HEK293 (cell line): ENCODE results near the gene RIPOR3.

Source experiments
- CTCF ChIA-PET: fragments of 350-600 bp; formaldehyde crosslinking; extraction: SDS; loops from one replicate; lab custom pipeline; 2021; ENCODE audit warnings: antibody characterized with exemption; lab: Yijun Ruan, JAX
- POLR2A ChIA-PET: fragments of 300-600 bp; formaldehyde crosslinking; extraction: SDS; loops from one replicate; lab custom pipeline; 2020; ENCODE audit warnings: antibody characterized with exemption, inconsistent platforms; lab: Yijun Ruan, JAX
- H3K27ac ChIP-seq: fragments of 200-500 bp; sonication (Bioruptor generic); 2 replicates; pipeline ENCODE4 v1.5.1; 2014; ENCODE audit warnings: low read depth, low read length, control low read depth, inconsistent platforms; ENCODE audit errors: extremely low read depth
- H3K36me3 ChIP-seq, 2 experiments: fragments of 200-500 bp in 1 of 2; sonication (Bioruptor generic) in 1 of 2; 1 replicate in 1 of 2; 2 replicates in 1 of 2; pipeline ENCODE4 v1.5.1; 2014 to 2017; ENCODE audit warnings: inconsistent platforms in 2 of 2, low read length in 2 of 2; ENCODE audit not compliant: control insufficient read depth in 2 of 2, insufficient read depth in 1 of 2
- H3K4me1 ChIP-seq: fragments of 200-500 bp; sonication (Bioruptor generic); 2 replicates; pipeline ENCODE4 v1.5.1; 2014; ENCODE audit warnings: mild to moderate bottlenecking, low read length, inconsistent platforms; ENCODE audit not compliant: control insufficient read depth, insufficient read depth
- H3K4me3 ChIP-seq: 2 replicates; pipeline ENCODE4 v1.5.1; 2011; ENCODE audit warnings: low read depth, mild to moderate bottlenecking, control low read depth, low read length, moderate library complexity
- H3K9me3 ChIP-seq: fragments of 200-500 bp; sonication (Bioruptor generic); 2 replicates; pipeline ENCODE4 v1.5.1; 2014; ENCODE audit warnings: low read depth, low read length, inconsistent platforms; ENCODE audit not compliant: control insufficient read depth, insufficient read depth
- ELK4 ChIP-seq: IDR thresholded peaks from 2 replicates; pipeline ENCODE4 v1.6.1; 2011; ENCODE audit warnings: mild to moderate bottlenecking, low read depth, low read length, borderline replicate concordance
- GFI1B ChIP-seq: fragments of 450-650 bp; formaldehyde crosslinking; IDR thresholded peaks from 2 replicates; pipeline ENCODE4 v1.5.1; 2016; ENCODE audit warnings: missing biosample characterization, missing genetic modification characterization
- HOXC10 ChIP-seq: sonication (generic); formaldehyde crosslinking; IDR thresholded peaks from 2 replicates; pipeline ENCODE4 v1.8.1; 2023; ENCODE audit warnings: mild to moderate bottlenecking, missing genetic modification reagents
- INSM2 ChIP-seq: fragments of 450-650 bp; formaldehyde crosslinking; IDR thresholded peaks from 2 replicates; pipeline ENCODE4 v1.5.1; 2016; ENCODE audit warnings: missing biosample characterization, missing genetic modification characterization
- KLF8 ChIP-seq: fragments of 450-650 bp; formaldehyde crosslinking; IDR thresholded peaks from 2 replicates; pipeline ENCODE4 v1.5.1; 2016; ENCODE audit warnings: missing biosample characterization, missing genetic modification characterization
- PRDM1 ChIP-seq: fragments of 450-650 bp; formaldehyde crosslinking; IDR thresholded peaks from 2 replicates; pipeline ENCODE4; 2016; ENCODE audit warnings: missing biosample characterization, missing genetic modification characterization
- PRDM6 ChIP-seq: fragments of 450-650 bp; formaldehyde crosslinking; IDR thresholded peaks from 2 replicates; pipeline ENCODE4 v1.5.1; 2017; ENCODE audit warnings: missing biosample characterization, missing genetic modification characterization
- SP7 ChIP-seq: fragments of 450-650 bp; formaldehyde crosslinking; IDR thresholded peaks from 2 replicates; pipeline ENCODE4 v1.5.1; 2016; ENCODE audit warnings: missing biosample characterization, missing genetic modification characterization
- ZNF112 ChIP-seq: fragments of 450-650 bp; formaldehyde crosslinking; IDR thresholded peaks from 2 replicates; pipeline ENCODE4 v1.5.0; 2017; ENCODE audit warnings: missing biosample characterization, missing genetic modification characterization
- ZNF174 ChIP-seq: fragments of 450-650 bp; formaldehyde crosslinking; IDR thresholded peaks from 2 replicates; pipeline ENCODE4 v1.5.0; 2017; ENCODE audit warnings: missing biosample characterization, mild to moderate bottlenecking, missing genetic modification characterization
- ZNF18 ChIP-seq: fragments of 450-650 bp; formaldehyde crosslinking; IDR thresholded peaks from 2 replicates; pipeline ENCODE4 v1.5.1; 2016; ENCODE audit warnings: missing biosample characterization, missing genetic modification characterization
- ZNF426 ChIP-seq: fragments of 450-650 bp; formaldehyde crosslinking; IDR thresholded peaks from 2 replicates; pipeline ENCODE4 v1.5.1; 2017; ENCODE audit warnings: missing biosample characterization, missing genetic modification characterization, mild to moderate bottlenecking, inconsistent platforms, moderate library complexity
- ZNF449 ChIP-seq: fragments of 450-650 bp; formaldehyde crosslinking; IDR thresholded peaks from 2 replicates; pipeline ENCODE4 v1.5.1; 2017; ENCODE audit warnings: missing biosample characterization, mild to moderate bottlenecking, missing genetic modification characterization, moderate library complexity
- ZNF513 ChIP-seq: fragments of 450-650 bp; IDR thresholded peaks from 2 replicates; pipeline ENCODE4 v1.5.1; 2018; ENCODE audit warnings: missing biosample characterization, missing genetic modification characterization
- ZNF548 ChIP-seq: fragments of 450-650 bp; formaldehyde crosslinking; IDR thresholded peaks from 2 replicates; pipeline ENCODE4 v1.5.1; 2016; ENCODE audit warnings: missing biosample characterization, missing genetic modification characterization
- ZNF549 ChIP-seq: fragments of 450-650 bp; IDR thresholded peaks from 2 replicates; pipeline ENCODE4 v1.5.1; 2018; ENCODE audit warnings: missing biosample characterization, missing genetic modification characterization, mild to moderate bottlenecking, inconsistent platforms, moderate library complexity
- ZNF555 ChIP-seq: fragments of 450-650 bp; formaldehyde crosslinking; conservative IDR thresholded peaks from 2 replicates; pipeline ENCODE4 v1.5.1; 2017; ENCODE audit warnings: missing biosample characterization, mild to moderate bottlenecking, missing genetic modification characterization, inconsistent platforms
- ZNF560 ChIP-seq: fragments of 450-650 bp; formaldehyde crosslinking; IDR thresholded peaks from 2 replicates; pipeline ENCODE4 v1.5.1; 2017; ENCODE audit warnings: missing biosample characterization, missing genetic modification characterization, borderline replicate concordance
- ZNF654 ChIP-seq: fragments of 450-650 bp; formaldehyde crosslinking; IDR thresholded peaks from 2 replicates; pipeline ENCODE4 v1.5.1; 2016; ENCODE audit warnings: low read depth, missing biosample characterization, missing genetic modification characterization
- ZNF664 ChIP-seq: fragments of 450-650 bp; formaldehyde crosslinking; IDR thresholded peaks from 2 replicates; pipeline ENCODE4 v1.5.1; 2016; ENCODE audit warnings: missing biosample characterization, missing genetic modification characterization
- ZNF692 ChIP-seq: fragments of 450-650 bp; formaldehyde crosslinking; IDR thresholded peaks from 2 replicates; pipeline ENCODE4 v1.5.1; 2016; ENCODE audit warnings: missing biosample characterization, missing genetic modification characterization
- ZSCAN30 ChIP-seq: fragments of 450-650 bp; IDR thresholded peaks from 2 replicates; pipeline ENCODE4 v1.5.1; 2018; ENCODE audit warnings: missing biosample characterization, mild to moderate bottlenecking, missing genetic modification characterization, moderate library complexity

The RIPOR3 gene

GRCh38 chr20:50562262-50562701, 129.1 kb downstream of the RIPOR3 start (continued):
- TF ChIP-seq ZNF18 (tag by site-specific recombination) (no peak), ELK4 (no peak), ZNF555 (tag by site-specific recombination) (no peak), ZNF426 (tag by site-specific recombination) (no peak), ZNF549 (tag by site-specific recombination) (no peak), ZNF513 (tag by site-specific recombination) (no peak), ZNF654 (no peak), ZNF449 (tag by site-specific recombination) (no peak), ZNF112 (tag by site-specific recombination) (no peak)

GRCh38 chr20:50561379-50562078, 129.8 kb downstream of the RIPOR3 start:
- no peak overlapping the region for H3K4me3 ChIP-seq
- H3K9me3 ChIP-seq = no peaks in the 10 kb centered on the region
- ChIA-PET CTCF (interaction anchor here (0.7 to 1.5 kb wide), 8 partner anchors 9 to 1874 kb away, joined by 3 to 6 read pairs (median 4); no protein-coding TSS in a partner anchor), POLR2A (interaction anchor here (1.1 kb wide), 1 partner anchor 51 kb away, joined by 4 read pairs; no protein-coding TSS in a partner anchor)
- H3K36me3 ChIP-seq = peaks cover 0 to 32% of the 10 kb centered on the region in 2 experiments; a peak in 1 of 3 replicates
- peaks cover 3% of the 10 kb centered on the region for H3K4me1 ChIP-seq
- no peak overlapping the region for H3K27ac ChIP-seq
- TF ChIP-seq PRDM6 (peak; percentile 90), ZNF174 (tag by site-specific recombination) (no peak), HOXC10 (no peak), ZNF664 (tag by site-specific recombination) (peak; percentile 95), PRDM1 (tag by site-specific recombination) (peak; percentile 63), ZNF692 (tag by site-specific recombination) (no peak), ZNF560 (tag by site-specific recombination) (no peak), GFI1B (tag by site-specific recombination) (0 out of 2 replicates have a peak, but pooled peaks have one; percentile 40), ZSCAN30 (no peak), KLF8 (tag by site-specific recombination) (no peak), SP7 (tag by site-specific recombination) (peak; percentile 74), INSM2 (tag by site-specific recombination) (peak; percentile 68), ZNF548 (no peak)
